22Rv1 (cell line): ENCODE measurements around the gene RASGRF1.

Experiments
- H3K27ac ChIP-seq: fragments of 450-650 bp; 2 replicates; pipeline ENCODE4 v1.5.1; 2017
- CTCF ChIP-seq: fragments of 450-650 bp; IDR thresholded peaks from 2 replicates; pipeline ENCODE4 v1.5.1; 2017; ENCODE audit warnings: mild to moderate bottlenecking
- ZFX ChIP-seq: fragments of 450-650 bp; IDR thresholded peaks from 2 replicates; pipeline ENCODE4 v1.6.1; 2017; ENCODE audit warnings: antibody characterized with exemption, borderline replicate concordance

The RASGRF1 gene

GRCh38 chr15:79009379-79009778, 81.2 kb downstream of the RASGRF1 start:
- no peak for TF ChIP-seq CTCF
- no peak for TF ChIP-seq ZFX
- no peak overlapping the region for H3K27ac ChIP-seq

GRCh38 chr15:79008659-79009058, 81.9 kb downstream of the RASGRF1 start:
- no peak overlapping the region for H3K27ac ChIP-seq
- TF ChIP-seq CTCF (no peak), ZFX (no peak)

GRCh38 chr15:79007066-79007465, 83.5 kb downstream of the RASGRF1 start:
- TF ChIP-seq CTCF (peak; percentile 95), ZFX (no peak)
- no peak overlapping the region for H3K27ac ChIP-seq

- H3K27ac ChIP-seq: no peak overlapping the region
- TF ChIP-seq ZFX: no peak
- TF ChIP-seq CTCF: no peak
Observed at GRCh38 chr15:79006071-79006470, 84.5 kb downstream of the RASGRF1 start.

GRCh38 chr15:79004336-79004735, 86.2 kb downstream of the RASGRF1 start:
- TF ChIP-seq CTCF (no peak), ZFX (no peak)
- no peak overlapping the region for H3K27ac ChIP-seq

GRCh38 chr15:79003896-79004295, 86.7 kb downstream of the RASGRF1 start:
- TF ChIP-seq ZFX: no peak
- TF ChIP-seq CTCF: no peak
- no peak overlapping the region for H3K27ac ChIP-seq

GRCh38 chr15:79003301-79003700, 87.3 kb downstream of the RASGRF1 start:
- no peak overlapping the region for H3K27ac ChIP-seq
- TF ChIP-seq CTCF (no peak), ZFX (no peak)
